SK-N-DZ (cell line): ENCODE data around the gene NRG2.

Source experiments
- DNase-seq: peaks from one replicate; pipeline ENCODE4 v3.0.0-alpha.2; 2015; ENCODE audit warnings: low spot score

NRG2 gene

DNA sequence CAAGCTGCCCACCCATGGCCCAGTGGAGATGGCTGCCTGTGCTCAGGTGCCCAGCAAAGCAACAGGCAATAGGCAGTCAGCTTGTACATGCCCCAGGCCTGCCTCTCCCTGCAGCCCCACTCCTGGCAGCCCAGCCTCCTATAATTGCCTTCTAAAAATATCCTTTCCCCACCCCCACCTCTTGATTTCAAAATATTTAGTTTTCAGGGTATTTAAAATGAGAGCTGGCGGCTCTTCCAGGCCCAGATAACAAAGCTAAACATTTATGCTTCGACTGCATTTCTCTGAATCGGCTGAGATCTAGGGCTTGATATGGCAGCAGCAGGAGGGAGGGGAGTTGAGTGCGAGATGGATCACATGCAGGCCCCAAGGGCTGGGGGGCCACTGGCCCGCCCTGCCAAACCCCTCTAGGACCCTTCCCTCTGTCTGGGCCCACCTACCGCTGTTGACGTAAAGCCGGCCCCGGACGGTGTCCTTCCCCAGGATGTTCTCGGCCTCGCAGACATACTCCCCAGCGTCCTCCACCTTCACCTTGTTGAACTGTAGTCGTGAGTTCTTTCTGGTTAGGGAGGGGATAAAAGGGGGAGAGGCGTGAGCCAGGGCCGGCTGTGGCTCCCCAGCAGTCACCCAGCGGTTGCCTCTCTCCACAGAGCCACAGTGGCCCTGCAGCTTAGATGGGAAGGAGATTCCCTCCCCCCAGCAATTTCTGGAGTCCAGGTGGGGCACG is 162.5 kb downstream of the NRG2 start:
- no peak for DNase-seq

DNA sequence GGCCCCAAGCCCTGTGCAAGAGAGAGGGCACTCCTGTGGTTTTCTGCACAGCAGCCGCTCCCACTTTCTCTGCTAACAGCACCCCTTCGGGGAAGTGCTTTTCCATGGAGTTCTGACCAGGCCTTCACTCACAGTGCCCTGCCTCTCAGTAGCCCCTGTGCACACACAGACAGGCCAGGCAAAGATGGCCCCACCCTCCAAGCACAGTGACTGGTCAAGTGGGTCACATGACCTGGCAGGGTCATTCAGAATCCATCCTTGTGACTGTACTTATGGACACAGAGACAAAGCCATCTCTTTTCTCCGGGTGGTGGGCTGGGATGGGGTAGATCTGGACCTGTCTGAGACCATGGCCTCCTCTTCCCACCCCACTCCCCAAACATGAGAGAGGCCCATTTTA is 165.0 kb downstream of the NRG2 start:
- DNase-seq, result no peak

DNA sequence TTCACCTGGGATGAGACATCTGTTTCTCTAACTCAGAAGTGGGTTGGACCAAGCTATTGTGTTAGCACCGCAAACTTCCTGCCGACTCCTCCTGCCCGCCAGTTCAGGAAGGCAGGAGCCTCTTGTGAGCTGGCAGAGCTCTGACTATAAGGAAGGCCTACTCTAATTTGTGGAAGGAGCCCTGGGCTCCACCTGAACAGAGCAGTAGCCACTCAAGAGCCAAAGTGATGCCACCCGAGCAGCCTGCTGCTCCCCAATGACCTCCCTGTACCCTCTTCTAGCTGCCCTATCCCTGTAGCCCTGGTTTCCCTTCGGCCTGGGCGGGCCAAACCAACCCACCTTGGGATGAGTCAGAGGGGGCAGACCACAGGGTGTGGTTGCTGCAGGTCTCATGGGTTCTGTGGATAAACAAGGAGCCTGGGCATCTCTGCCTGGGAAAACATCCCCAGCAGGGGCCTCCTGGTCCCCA is 165.9 kb downstream of the NRG2 start:
- DNase-seq, result no peak

DNA sequence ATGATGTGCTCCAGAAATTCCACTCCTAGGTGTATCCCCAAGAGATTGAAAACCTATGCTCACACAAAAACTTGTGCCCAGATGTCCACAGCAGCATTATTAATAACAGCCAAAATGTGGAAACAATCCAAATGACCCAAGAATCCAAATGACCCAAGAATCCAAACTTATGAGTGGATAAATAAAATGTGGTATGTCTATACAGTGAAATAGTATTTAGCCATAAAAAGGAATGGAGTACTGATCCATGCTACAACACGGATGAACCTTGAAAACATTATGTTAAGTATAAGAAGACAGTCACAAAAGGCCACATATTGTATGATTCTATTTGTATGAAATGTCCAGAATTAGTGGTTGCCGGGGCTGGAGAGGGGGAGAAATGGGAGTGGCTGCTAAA is 167.1 kb downstream of the NRG2 start:
- no peak for DNase-seq

DNA sequence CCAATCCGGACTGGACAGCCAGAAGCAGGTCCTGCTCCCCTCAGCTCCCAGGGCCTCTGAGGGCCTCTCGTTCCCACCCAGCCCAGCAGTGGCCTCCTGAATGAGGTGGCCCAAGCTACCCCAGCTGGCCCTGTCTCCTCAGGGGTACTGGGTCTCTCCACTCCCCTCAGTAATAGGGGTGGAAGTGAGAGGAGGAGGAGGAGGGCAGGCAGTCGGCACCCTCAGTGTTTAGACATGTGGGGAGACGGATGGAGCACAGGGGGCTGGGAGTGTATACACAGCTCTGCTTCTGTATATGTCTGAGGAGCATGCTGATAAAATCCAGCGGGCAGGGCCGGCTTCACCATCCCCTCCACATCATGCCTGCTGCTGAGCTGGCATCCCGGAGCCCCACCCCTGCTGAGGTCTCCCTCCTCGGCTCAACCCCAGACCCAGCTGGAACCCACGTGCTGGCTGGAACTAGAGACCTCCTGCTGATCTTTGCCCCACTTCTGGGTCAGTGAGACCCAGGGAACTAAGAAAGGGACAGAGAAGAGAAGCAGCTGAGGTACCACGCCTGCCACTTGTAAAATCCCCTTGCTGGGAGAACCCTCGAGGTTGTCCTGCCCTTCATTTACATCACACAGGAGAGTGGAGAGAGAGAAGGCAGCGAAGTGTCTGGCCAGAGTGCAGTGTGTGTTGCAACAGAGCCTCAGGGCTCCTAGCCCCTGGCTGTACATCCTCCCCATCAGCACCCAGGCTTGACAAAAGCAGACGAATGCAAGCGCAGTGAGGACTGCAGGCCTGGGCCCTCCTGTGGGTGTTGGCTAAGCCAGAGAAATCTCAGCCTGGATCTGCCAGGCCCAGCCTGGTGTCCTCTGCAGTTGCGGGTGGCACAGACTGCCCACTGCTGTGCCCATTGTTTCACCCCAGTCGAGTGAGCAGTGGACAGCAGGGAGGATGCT is 170.0 kb downstream of the NRG2 start:
- DNase-seq, result no peak

DNA sequence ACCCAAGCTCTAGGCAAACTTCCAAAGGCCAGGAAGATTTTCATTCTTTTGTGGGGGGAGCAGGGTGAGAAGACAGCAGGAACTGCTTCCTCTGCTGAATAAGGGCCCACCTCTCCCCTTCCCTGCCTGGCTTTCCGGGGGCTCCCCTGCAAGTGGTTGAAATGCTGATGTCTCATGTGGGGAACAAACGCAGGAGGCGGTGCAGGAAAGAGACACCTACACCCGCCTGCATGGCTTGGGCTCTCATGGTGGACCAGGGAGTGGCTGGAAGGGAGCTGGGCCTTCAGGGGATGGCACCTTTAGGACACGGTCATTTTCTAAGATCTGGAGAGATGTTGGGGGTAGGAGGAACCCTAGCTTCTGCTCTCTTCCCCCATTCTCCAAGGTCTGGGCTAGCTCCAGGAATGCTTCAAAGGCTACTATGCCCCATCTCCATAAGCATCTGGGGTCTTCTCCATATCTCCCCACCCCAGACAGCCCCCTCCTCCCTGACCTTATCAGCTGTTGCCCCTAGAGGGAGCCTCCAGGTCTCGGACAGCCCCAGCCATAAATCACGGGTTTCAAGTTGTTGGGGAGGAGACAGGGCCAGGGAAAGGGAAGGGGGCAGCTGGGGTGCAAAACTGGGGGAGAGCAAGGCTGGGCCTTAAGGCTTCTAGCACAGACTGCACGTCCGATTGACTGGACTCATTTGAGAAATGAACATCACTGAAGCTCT is 170.9 kb downstream of the NRG2 start:
- DNase-seq, result no peak

DNA sequence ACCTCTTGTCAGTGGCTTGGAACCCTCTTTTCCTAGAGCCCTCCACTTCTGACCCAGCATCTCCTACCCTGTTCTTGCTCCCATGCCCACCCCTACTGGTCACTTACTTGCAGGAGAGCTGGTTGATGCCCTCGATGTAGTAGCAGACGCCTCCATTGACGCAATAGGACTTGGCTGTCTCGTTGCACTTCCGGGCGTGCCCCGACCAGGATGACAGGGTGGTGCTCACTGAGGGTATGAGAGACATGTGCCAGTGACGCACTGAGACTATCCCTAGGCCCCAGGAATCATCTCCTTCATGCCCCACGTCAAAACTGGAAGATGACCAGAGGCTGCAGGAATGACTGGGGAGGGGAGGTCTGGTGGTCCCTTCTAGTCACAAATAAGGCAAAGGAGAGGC is 171.5 kb downstream of the NRG2 start:
- DNase-seq, result no peak

DNA sequence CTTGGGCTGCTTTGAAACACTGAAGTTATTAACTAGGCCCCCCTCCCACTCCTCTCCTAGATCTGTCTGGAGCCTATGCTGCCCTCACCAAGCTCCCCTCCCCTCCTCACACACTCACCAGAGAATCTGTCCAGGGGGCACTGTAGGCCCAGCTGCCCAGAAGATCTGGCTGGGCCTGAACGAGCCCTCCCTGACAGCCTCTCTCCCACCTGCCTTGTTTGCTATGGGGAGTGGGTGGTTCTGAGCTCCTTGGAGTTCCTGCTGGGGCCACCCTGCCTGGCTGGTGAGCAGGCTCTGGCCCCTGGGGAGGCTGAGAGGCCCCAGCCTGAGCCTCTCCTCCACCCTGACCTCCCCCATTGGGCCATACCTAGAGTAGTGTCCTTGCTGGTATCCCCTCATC is 172.4 kb downstream of the NRG2 start:
- no peak for DNase-seq

DNA sequence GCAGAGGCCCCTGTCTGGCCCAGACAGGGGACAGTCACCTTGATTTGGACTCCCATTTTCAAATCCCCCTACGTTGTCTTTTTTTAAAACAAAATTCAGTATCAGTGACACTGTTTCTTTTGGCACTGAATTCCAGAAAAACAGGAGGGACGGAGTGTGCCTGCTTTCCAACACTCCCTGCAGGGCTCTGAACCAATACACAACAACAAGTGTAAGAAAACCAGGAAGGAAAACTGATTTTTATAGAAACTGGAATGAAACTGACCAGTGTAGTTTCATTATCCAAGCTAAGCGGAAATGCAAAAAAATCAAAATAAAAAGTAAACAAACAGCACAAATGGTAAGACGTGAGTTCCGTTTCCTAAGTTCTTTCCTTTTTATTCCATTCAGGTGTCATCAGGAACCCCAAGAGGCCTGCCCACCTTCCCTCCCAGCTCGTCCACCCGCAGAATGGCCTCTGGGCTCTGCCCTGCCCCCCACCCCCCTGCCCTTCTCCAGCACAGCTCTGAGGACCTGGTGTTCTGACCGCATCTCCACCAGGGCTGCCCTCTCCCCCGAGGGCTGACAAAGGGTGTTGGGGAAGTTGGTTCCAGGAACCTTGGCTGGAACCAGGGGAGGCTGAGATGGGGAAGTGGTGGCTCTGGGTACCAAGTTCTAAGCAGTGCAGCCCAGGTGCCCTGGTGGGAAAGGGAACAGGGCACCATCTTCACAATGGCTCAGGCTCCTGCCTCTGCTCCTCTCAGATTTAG is 173.9 kb downstream of the NRG2 start:
- no peak for DNase-seq

DNA sequence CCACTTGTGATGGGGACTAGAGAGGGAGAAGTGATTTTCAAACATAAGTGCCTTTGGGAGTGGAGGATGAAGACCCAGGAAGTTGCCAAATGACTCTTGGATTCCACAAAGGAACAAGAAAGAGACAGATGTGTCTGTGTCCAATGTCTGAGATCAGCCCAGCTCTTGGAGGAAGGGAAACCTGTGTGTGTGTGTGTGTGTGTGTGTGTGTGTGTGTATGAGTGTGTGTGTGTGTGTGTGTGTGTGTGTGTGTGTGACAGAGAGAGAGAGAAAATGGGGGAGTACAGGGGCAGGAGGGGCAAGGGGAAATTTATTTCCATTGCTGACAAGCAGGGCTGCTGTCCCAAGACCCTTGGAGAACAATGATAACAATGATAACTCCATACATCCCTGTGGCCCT is 175.5 kb downstream of the NRG2 start:
- DNase-seq, result no peak

DNA sequence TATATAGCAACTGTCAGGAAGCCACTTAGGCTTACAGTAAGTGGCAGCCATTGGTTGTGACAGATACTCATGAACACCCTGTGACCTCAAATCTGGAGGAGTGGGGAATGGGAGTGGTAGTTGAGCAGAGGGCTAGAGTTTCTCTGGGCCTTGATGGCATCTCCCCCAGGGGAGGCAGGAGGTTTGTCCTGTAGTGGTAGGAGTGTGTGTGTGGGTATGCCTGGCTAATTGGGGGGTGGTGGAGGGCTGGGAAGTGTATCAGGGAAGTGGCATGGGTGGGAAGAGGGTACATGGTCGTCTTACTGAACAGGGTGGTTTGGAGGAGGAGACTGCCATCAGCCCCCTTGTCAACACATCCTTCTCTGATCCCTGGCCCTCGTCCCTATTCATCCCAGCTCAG is 176.0 kb downstream of the NRG2 start:
- DNase-seq, result no peak

DNA sequence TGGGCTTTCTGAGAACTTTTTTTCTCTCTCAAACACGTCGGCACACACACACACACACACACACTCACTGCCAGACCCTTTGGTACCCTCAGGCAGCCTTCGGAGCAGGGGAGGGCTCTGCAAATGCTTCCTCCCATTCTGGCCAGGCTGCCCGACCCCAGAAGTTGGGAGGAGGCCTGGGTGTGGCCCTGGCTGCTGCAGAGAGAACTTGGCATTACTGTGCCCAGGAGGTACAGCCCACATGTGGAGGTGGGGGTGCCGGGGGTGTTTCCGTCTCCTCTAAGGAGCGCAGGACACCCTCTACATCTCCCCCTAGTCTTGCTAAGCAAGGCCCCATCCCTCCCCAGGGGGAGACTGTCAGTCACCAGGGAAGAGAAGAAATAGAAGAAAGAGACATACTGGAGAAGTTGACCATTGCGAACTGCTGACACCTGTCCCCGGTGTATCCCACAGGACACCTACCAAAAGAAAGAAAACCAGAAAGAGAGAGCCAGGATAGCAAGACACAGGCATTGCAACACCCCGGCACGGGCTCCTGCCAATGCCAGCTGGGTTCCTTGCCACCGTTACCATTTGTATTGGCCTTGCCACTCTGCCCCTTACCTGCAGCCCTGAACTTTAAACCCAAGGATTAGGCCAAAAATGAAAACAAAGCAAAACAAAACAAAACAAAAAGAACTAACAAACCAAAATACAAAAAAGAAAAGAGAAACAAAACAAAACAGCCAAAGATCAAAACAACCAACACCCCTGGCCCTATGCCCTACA is 178.2 kb downstream of the NRG2 start:
- DNase-seq, result no peak

DNA sequence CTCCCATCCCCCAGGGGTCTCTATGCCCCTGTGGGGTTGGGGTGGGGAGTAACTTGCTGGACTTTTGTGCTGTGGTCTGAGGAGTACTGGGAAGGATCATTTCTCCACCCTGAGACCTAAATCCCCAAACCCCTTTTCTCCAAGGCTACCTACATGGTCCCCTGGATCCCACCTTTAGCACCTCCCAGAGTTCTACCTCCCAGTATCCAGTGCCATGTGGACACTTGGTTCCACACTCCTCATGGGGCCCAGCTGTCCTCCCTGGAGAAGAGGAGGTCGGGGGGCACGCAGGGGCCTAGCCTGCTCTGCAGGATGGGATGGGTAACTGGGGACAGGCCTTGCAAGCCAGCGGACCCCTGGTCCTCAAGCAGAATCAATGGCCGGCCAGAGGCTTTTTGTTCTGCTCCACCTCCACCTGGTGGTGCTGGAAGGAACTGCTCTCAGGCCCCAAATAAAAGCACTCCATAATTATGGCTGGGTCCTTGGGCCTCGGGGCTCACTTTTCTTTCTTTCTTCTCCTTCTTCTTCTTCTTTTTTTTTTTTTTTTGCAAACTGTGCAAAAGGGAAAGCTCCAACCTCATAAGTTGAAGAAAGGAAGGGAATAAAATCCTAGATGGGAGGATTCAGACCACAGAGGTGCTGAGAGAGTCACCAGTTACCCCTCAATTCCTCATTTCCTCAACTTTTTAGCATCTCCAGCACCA is 179.1 kb downstream of the NRG2 start:
- peak; percentile 55 for DNase-seq

DNA sequence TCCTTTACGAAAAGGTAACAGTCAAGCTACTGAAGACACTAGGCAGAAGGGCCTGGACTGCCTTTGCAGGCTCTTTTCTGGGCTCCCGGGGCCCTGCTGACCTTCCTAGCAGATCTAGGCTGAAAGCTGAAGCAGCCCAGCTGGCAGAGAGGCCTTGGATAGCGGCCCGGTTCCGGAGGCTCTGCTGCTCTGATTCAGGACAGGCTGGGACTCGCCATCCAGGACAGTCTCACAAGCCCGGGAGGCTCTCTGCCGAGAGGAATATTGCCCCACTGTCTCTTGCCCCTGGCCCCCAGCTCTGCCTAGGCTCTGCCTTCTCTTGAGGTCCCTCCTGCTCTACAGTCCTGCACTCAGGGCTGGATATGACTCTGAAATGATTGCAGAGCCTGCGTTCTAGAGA is 179.7 kb downstream of the NRG2 start:
- DNase-seq, result no peak

DNA sequence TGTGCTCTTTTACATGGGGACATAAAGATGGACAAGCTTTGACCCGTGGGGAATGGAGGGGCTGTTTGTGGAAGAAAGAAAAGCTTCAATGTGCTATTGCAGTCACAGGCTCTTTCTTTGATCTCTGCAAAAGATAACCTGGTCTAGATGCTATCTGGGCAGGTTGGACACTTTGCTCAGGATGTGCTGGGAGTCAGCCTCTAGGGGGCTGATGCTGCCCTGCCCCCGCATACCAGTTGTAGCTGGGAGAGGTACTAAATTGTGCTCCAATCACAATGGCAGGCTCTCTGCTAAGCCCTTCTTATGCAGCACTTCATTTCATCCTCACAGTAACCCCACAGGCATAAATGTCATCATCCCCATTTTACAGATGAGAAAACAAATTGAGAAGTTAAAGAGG is 180.3 kb downstream of the NRG2 start:
- no peak for DNase-seq

DNA sequence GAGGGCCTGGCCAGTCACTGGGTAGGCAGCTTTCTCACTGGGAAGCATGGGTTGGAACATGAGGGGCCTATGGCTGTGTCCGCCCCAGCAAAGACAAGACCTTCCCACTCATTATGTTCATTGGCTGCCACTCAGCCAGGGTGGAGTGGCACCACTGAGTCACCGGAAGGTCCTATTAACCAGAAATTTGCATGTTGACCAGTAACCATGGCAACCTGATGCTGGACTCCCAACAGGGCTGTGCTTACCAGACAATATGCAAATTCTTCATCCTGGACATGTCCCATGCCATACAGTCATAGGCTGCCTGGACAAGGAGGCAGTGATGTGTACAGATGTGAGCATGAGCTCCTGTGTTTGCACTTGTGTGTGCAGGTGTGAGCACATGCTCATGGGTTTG is 180.8 kb downstream of the NRG2 start:
- no peak for DNase-seq

DNA sequence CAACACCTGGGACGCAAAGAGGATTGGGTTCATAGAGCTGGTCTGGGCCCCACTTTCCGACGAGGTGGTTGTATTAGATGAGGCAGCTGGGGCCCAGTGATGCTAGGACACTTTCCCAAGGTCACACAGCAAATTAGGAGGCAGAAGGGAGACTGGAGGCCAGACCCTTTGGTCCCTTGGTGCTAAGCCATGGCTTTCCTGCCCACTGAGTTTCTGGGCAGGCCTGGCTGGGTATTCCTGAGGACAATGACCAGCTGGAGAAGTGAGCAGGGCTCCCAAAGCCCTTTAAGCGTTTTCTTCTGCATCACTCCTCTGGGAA is 181.3 kb downstream of the NRG2 start:
- DNase-seq, result no peak

DNA sequence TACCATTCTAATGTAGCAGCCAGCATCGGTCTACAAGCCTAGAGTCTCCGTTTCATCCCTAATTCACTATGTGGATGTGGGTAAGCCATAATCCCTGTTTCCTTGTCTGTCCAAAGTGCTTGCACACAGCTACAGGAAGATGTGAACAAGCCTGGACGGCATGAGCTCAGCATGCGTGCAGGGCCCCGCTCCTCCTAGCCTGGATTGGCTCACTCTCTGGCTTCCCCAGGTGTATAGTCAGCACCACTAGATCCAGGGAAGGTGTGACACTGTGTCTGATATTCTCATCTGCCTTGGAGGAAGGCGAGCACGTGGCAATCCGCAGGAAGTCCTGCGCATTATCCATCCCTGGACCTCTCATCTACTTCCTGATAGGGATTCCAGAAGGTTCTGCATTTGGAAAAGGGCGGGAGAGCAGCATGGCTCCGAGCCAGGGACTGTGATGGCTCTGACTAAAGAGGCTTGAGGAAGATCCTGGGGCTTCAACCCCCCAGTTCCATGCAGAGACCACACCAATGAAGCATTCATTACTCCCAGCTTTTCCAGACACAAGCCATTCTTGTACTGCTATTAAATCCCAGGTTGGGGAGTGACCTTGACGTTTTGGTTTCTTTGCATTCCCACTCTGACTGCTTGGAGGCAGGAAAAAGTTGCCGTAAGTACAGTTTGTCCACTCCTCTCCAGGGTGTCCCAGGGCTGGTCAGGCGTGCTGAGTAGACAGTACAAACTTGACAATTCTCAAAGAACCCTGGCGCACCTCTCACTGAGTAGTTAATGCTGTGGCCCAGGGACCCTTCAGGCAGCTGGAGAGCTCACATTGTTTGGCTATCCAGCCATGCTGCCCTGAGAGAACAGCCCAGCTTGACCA is 181.8 kb downstream of the NRG2 start:
- no peak for DNase-seq

DNA sequence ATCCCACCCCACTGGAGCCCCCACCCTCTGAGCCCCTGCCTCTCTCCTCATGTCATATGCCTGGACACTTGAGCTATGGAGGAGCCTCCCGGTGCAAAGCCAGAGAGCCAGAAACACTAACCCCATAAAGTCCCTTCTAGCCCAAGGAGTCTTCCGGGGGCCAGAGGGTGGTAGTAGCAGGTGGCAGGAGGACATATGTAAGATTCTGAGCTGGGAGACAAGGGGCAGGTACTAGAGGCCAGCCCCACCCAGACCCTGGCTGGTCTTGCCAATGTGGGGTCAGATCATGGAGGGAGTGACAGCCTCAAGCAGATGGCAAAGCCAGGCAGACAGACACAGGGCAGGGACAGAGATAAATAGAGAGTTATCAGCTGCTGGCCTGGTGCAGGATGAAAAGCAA is 184.1 kb downstream of the NRG2 start:
- DNase-seq, result no peak
